ENCODE data around the gene APBB1IP. TPM values are rescaled to one million over a fixed set of nuclear protein-coding genes. Genes with fewer than 3 reads are reported as not detected.
"Not testable (repeated sequence)": the region's sequence is repeated elsewhere in the genome, so short reads cannot be mapped to it uniquely, and the experiment has no call there.

APBB1IP gene
- total and polyA plus RNA-seq, 12 donors, result 0.81 to 11.9 (median 1.7) TPM

- DNase-seq, result no peak
- H3K4me1 ChIP-seq, result peaks cover 0 to 7% (median 0%) of the 10 kb centered on the region in 9 donors
- peaks cover 0 to 32% (median 0%) of the 10 kb centered on the region in 9 donors for H3K36me3 ChIP-seq
- H3K27ac ChIP-seq, result no peak overlapping the region
- no peak for TF ChIP-seq CTCF (IDR thresholded peaks at IDR 0.05)
- no peak for ATAC-seq
- no peak overlapping the region for H3K4me3 ChIP-seq
- intact Hi-C loops (cut with DNase I), result no loop called here
- peaks cover 0 to 13% (median 7%) of the 10 kb centered on the region in 7 donors for H3K27me3 ChIP-seq
- H3K9me3 ChIP-seq, result peaks cover 0 to 20% (median 0%) of the 10 kb centered on the region in 11 donors
- WGBS, 2 donors, result 64 to 85% methylated on average over 1 of the region's 1 CpG
Observed at GRCh38 chr10:26571655-26572054, 133.5 kb downstream of the APBB1IP start.

GRCh38 chr10:26573674-26574073 lies 135.5 kb downstream of the APBB1IP start:
- peaks cover 0 to 7% (median 0%) of the 10 kb centered on the region in 9 donors for H3K4me1 ChIP-seq
- H3K9me3 ChIP-seq, result peaks cover 0 to 20% (median 0%) of the 10 kb centered on the region in 11 donors
- no peak for ATAC-seq
- H3K36me3 ChIP-seq, result peaks cover 0 to 14% (median 0%) of the 10 kb centered on the region in 9 donors
- TF ChIP-seq CTCF (IDR thresholded peaks at IDR 0.05), result no peak
- no peak overlapping the region for H3K4me3 ChIP-seq
- 46 to 53% methylated on average over 2 of the region's 2 CpGs for WGBS, 2 donors
- intact Hi-C loops (cut with DNase I), result no loop called here
- peaks cover 0 to 4% (median 0%) of the 10 kb centered on the region in 7 donors for H3K27me3 ChIP-seq
- no peak overlapping the region for H3K27ac ChIP-seq
- DNase-seq, result no peak

GRCh38 chr10:26574783-26575182 lies 136.6 kb downstream of the APBB1IP start:
- H3K4me3 ChIP-seq, result no peak overlapping the region
- peaks cover 0 to 20% (median 0%) of the 10 kb centered on the region in 11 donors for H3K9me3 ChIP-seq
- H3K36me3 ChIP-seq, result peaks cover 0 to 7% (median 0%) of the 10 kb centered on the region in 9 donors
- WGBS, 2 donors, result 86 to 87% methylated on average over 4 of the region's 4 CpGs
- H3K27me3 ChIP-seq, result no peaks in the 10 kb centered on the region
- no peak for ATAC-seq
- no peak overlapping the region for H3K27ac ChIP-seq
- DNase-seq, result no peak
- intact Hi-C loops (cut with DNase I), result no loop called here
- no peak for TF ChIP-seq CTCF (IDR thresholded peaks at IDR 0.05)
- peaks cover 0 to 7% (median 0%) of the 10 kb centered on the region in 9 donors for H3K4me1 ChIP-seq

GRCh38 chr10:26578371-26578770 lies 140.2 kb downstream of the APBB1IP start:
- DNase-seq; H3K4me1 ChIP-seq; H3K27ac ChIP-seq; ATAC-seq; H3K9me3 ChIP-seq; intact Hi-C loops (cut with DNase I); H3K36me3 ChIP-seq; H3K27me3 ChIP-seq; H3K4me3 ChIP-seq: not testable (repeated sequence)
- 82 to 88% methylated on average over 6 of the region's 6 CpGs for WGBS, 2 donors

GRCh38 chr10:26579256-26580063 lies 141.3 kb downstream of the APBB1IP start:
- no peak for ATAC-seq

More at GRCh38 chr10:26579256-26580063, 141.3 kb downstream of the APBB1IP start:
- Histone ChIP-seq H3K4me3 (no peak overlapping the region), H3K4me1 (peaks cover 0 to 3% (median 0%) of the 10 kb centered on the region in 9 donors), H3K36me3 (no peaks in the 10 kb centered on the region), H3K9me3 (no peaks in the 10 kb centered on the region), H3K27me3 (no peaks in the 10 kb centered on the region), H3K27ac (no peak overlapping the region)
- whole genome bisulfite sequencing, 2 donors, result 88 to 91% methylated on average over 26 of the region's 26 CpGs
- DNase-seq, result no peak
- intact Hi-C loops (cut with DNase I), result no loop called here
- no peak for TF ChIP-seq CTCF (IDR thresholded peaks at IDR 0.05)
